Endodermal cell (in vitro differentiated cells): ENCODE results near the gene HPSE2. TPM values are rescaled to one million over a fixed set of nuclear protein-coding genes. Genes with fewer than 3 reads are reported as not detected.

Experiments used
- DNase-seq: peaks from one replicate; pipeline ENCODE4 v3.0.0-alpha.2; 2017
- H3K27ac ChIP-seq: 2 replicates; pipeline ENCODE4 v1.5.1; 2013; ENCODE audit warnings: mild to moderate bottlenecking, low read depth, low read length, moderate library complexity
- H3K27me3 ChIP-seq: 2 replicates; pipeline ENCODE4 v1.6.1; 2013; ENCODE audit warnings: mild to moderate bottlenecking, low read length, moderate library complexity; ENCODE audit not compliant: insufficient read depth, control insufficient read depth, poor library complexity, severe bottlenecking
- H3K36me3 ChIP-seq: 2 replicates; pipeline ENCODE4 v1.7.0; 2013; ENCODE audit warnings: mild to moderate bottlenecking, low read length, moderate library complexity; ENCODE audit not compliant: control insufficient read depth, insufficient read depth
- H3K4me1 ChIP-seq: one replicate; pipeline ENCODE4 v1.7.0; 2013; ENCODE audit warnings: low read length; ENCODE audit not compliant: control insufficient read depth, insufficient read depth
- H3K4me3 ChIP-seq: 2 replicates; pipeline ENCODE4 v1.5.1; 2013; ENCODE audit warnings: mild to moderate bottlenecking, low read length, moderate library complexity
- H3K9ac ChIP-seq: 2 replicates; pipeline ENCODE4 v1.6.1; 2013; ENCODE audit warnings: mild to moderate bottlenecking, low read length, moderate library complexity; ENCODE audit not compliant: poor library complexity, severe bottlenecking; ENCODE audit errors: extremely low read depth
- H3K9me3 ChIP-seq: 2 replicates; pipeline ENCODE4 v1.6.1; 2013; ENCODE audit warnings: mild to moderate bottlenecking, low read length, moderate library complexity; ENCODE audit not compliant: control insufficient read depth
- H3K27ac Mint-ChIP-seq: 2 replicates; pipeline ENCODE4 v1.8.0; 2020; ENCODE audit warnings: mixed read lengths
- H3K27me3 Mint-ChIP-seq: 2 replicates; pipeline ENCODE4 v1.8.0; 2021; ENCODE audit warnings: mild to moderate bottlenecking, mixed read lengths; ENCODE audit not compliant: insufficient read depth
- H3K36me3 Mint-ChIP-seq: 2 replicates; pipeline ENCODE4 v1.8.0; 2020; ENCODE audit warnings: low read depth, mixed read lengths
- H3K4me1 Mint-ChIP-seq: 2 replicates; pipeline ENCODE4 v1.8.0; 2020; ENCODE audit warnings: mixed read lengths
- H3K4me3 Mint-ChIP-seq: 2 replicates; pipeline ENCODE4 v1.8.0; 2020; ENCODE audit warnings: mild to moderate bottlenecking, moderate library complexity, mixed read lengths
- H3K9me3 Mint-ChIP-seq: 2 replicates; pipeline ENCODE4 v1.8.0; 2020; ENCODE audit warnings: mild to moderate bottlenecking, mixed read lengths
- WGBS, 2 experiments: methylation state at CpG; one replicate each; pipeline versions ENCODE4 v1.1.5 to v1.1.7; 2013; ENCODE audit warnings: missing lambda C conversion rate in 2 of 2, mixed read lengths in 1 of 2; ENCODE audit not compliant: insufficient coverage in 1 of 2, insufficient read length in 1 of 2; 5-methylcytosine and 5-hydroxymethylcytosine counted together
- total RNA-seq, 2 donors: library from RNA; stranded (reverse); fragmentation: NEBNext Ultra II Directional in 1 of 2; extraction: Animal tissue kit (Norgen Biotek cat#: 25700) in 1 of 2; gene quantifications; 2 replicates in 1 of 2; 3 replicates in 1 of 2; pipeline ENCODE4 v1.2.1, GENCODE V29; 2021
- TF ChIP-seq, protein P1 (sequence below): fragments of 200-600 bp; sonication (generic); conservative IDR thresholded peaks from 2 replicates; pipeline ENCODE4 v1.5.0; 2021; ENCODE audit warnings: antibody characterized with exemption, mild to moderate bottlenecking

The HPSE2 gene
- total RNA-seq, 2 donors from 2014 or later = 0.07 to 0.11 TPM

DNA sequence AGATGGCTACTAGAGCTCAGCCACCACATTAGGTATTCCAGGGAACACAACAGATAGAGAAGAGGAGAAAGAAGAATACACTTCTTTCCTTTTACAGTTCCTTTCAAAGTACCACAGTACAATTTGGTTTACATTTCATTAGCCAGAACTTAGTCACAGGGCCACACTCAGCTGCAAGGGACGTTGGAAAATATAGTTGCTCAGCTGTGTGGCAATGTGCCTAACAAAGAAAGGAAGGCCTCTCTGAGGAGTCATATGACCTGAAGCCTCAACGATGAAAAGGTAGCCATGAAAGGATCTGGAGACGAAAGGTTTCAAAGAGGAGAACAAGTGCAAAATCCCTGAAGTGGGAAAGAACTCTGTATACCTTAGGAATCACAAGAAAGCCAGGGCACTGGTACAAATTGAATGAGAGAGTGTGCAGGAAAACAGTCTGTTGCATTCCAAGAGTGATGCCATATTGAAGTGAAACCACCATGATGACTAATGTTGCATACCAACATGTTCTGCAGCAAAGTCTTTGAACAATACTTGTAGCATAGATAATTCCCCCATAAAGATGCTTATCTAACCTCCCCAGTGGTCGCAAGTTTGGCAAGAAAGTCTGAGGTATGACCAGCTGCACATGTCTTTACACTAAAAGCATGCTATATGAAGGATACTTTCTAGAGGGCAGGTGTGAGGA lies 278.9 kb downstream of the HPSE2 start:
- Histone ChIP-seq H3K27me3 (no peaks in the 10 kb centered on the region), H3K27ac (no peak overlapping the region), H3K9me3 (no peaks in the 10 kb centered on the region), H3K4me1 (peaks cover 6% of the 10 kb centered on the region), H3K9ac (no peak overlapping the region), H3K36me3 (no peaks in the 10 kb centered on the region), H3K4me3 (no peak overlapping the region)
- no peaks in the 10 kb centered on the region for H3K27me3 Mint-ChIP-seq
- TF ChIP-seq, protein P1, sequence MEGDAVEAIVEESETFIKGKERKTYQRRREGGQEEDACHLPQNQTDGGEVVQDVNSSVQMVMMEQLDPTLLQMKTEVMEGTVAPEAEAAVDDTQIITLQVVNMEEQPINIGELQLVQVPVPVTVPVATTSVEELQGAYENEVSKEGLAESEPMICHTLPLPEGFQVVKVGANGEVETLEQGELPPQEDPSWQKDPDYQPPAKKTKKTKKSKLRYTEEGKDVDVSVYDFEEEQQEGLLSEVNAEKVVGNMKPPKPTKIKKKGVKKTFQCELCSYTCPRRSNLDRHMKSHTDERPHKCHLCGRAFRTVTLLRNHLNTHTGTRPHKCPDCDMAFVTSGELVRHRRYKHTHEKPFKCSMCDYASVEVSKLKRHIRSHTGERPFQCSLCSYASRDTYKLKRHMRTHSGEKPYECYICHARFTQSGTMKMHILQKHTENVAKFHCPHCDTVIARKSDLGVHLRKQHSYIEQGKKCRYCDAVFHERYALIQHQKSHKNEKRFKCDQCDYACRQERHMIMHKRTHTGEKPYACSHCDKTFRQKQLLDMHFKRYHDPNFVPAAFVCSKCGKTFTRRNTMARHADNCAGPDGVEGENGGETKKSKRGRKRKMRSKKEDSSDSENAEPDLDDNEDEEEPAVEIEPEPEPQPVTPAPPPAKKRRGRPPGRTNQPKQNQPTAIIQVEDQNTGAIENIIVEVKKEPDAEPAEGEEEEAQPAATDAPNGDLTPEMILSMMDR = no peak
- 86 to 88% methylated on average over 3 to 4 of the region's 4 CpGs for whole genome bisulfite sequencing, 2 experiments
- no peak overlapping the region for H3K27ac Mint-ChIP-seq
- no peak overlapping the region for H3K4me3 Mint-ChIP-seq
- H3K9me3 Mint-ChIP-seq = no peaks in the 10 kb centered on the region
- H3K36me3 Mint-ChIP-seq = no peaks in the 10 kb centered on the region
- DNase-seq = no peak
- peaks cover 3% of the 10 kb centered on the region for H3K4me1 Mint-ChIP-seq

DNA sequence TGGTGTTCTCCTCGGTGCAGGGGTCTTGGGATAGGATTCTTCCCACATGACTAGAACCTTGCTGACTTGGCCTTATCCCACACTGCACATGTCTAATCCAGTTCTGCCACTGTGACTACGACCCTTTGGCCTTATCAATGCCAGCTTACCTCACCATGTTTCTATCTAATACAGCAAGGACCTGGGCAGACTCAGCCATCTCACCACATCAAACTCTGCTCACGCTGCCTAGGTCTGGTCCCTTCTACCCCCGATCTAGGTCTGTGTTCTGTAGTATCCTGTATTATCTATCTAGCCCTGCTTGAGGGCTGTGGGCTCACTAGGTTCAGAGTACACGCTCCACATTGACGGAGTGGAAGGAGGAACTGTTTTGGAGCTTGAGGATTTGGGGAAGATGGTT lies 282.4 kb downstream of the HPSE2 start:
- no peaks in the 10 kb centered on the region for H3K27me3 ChIP-seq
- Mint-ChIP-seq H3K27ac (no peak overlapping the region), H3K4me1 (no peaks in the 10 kb centered on the region), H3K9me3 (no peaks in the 10 kb centered on the region), H3K4me3 (no peak overlapping the region), H3K36me3 (no peaks in the 10 kb centered on the region), H3K27me3 (peaks cover 1% of the 10 kb centered on the region)
- no peak overlapping the region for H3K27ac ChIP-seq
- TF ChIP-seq, protein P1 = no peak
- H3K4me1 ChIP-seq = peaks cover 6% of the 10 kb centered on the region
- H3K9me3 ChIP-seq = no peaks in the 10 kb centered on the region
- WGBS, 2 experiments = 90 to 95% methylated on average over 4 to 6 of the region's 6 CpGs
- no peak overlapping the region for H3K4me3 ChIP-seq
- no peaks in the 10 kb centered on the region for H3K36me3 ChIP-seq
- DNase-seq = no peak
- no peak overlapping the region for H3K9ac ChIP-seq

DNA sequence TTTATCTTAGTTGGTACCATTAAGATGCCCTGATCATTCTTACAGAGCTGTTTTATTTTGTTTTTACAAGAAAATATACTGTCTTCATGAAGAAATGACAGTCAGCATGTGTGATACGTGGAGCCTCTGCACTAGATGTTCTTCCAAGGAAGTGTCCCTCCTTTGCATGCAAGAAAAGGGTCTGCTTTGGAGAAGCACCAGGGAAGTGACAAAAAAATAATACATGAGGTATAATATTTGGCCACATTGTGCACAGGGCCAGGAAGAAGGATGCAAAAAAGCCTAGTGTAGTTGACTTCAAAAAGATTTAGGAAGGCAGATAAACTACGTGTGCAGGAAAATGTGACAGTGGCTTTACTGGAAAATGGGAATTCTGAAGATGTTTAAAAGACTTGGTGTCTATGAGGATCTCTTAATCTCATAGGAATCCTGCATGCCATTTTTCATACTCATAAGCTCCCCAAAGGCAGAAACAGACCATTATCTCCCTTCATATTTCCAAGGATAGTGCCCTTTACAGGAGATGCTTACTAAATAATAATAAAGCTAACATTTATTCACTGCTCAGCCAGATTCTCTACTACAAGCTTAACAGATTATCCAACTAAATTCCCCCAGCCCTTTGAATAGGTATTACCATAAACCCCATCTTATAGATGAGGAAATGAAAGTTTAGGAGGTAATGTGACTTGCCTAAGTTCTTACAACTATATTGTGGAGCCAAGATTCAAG lies 284.2 kb downstream of the HPSE2 start:
- Mint-ChIP-seq H3K27ac (no peak overlapping the region), H3K27me3 (peaks cover 9% of the 10 kb centered on the region), H3K4me1 (no peaks in the 10 kb centered on the region), H3K36me3 (no peaks in the 10 kb centered on the region), H3K9me3 (no peaks in the 10 kb centered on the region), H3K4me3 (no peak overlapping the region)
- TF ChIP-seq, protein P1 = no peak
- no peak for DNase-seq
- H3K27me3 ChIP-seq = no peaks in the 10 kb centered on the region
- no peak overlapping the region for H3K9ac ChIP-seq
- no peak overlapping the region for H3K4me3 ChIP-seq
- no peaks in the 10 kb centered on the region for H3K36me3 ChIP-seq
- no peaks in the 10 kb centered on the region for H3K4me1 ChIP-seq
- H3K9me3 ChIP-seq = no peaks in the 10 kb centered on the region
- no peak overlapping the region for H3K27ac ChIP-seq
- 84% methylated on average over 2 of the region's 2 CpGs; no CpG with 5 or more reads in 1 of the 2 experiments for WGBS, 2 experiments
